ENCODE data around the gene POLE. TPM values are rescaled to one million over a fixed set of nuclear protein-coding genes. Genes with fewer than 3 reads are reported as not detected.
"Not testable (repeated sequence)": the region's sequence is repeated elsewhere in the genome, so short reads cannot be mapped to it uniquely, and the experiment has no call there.

The POLE gene
- polyA plus RNA-seq, 4 donors = 36.7 to 68.0 (median 53.0) TPM

GRCh38 chr12:132719141-132719953 lies 32.2 kb upstream of the POLE start:
- no peak for DNase-seq (ENCODE audit: low read depth in 4 of 4, low spot score in 2 of 4)

DNA sequence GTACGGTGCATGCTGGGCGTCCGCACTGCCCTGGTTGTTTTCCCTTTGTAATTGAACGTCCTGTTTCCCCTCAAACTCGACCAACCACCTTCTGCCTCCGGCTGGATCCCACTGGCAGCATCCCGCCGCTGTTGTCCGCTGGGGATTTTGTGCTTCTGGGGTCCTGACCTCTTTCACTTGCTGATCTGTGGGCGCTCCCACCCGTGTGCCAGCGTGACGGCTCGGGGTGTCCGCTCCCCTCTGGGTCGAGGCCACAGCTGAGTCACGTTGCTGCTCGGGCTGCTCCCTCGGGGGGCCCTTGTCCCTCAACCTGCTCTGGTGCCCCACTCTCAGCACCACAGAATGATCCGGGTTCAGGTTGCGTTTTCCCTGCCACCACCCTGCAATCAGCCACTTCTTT lies 31.5 kb upstream of the POLE start:
- DNase-seq (ENCODE audit: low read depth in 4 of 4, low spot score in 2 of 4) = no peak

GRCh38 chr12:132717531-132718387 lies 30.6 kb upstream of the POLE start:
- no peak for DNase-seq (ENCODE audit: low read depth in 4 of 4, low spot score in 2 of 4)

- DNase-seq (ENCODE audit: low read depth in 4 of 4, low spot score in 2 of 4) = no peak
Observed at GRCh38 chr12:132717011-132717410, 29.9 kb upstream of the POLE start.

DNA sequence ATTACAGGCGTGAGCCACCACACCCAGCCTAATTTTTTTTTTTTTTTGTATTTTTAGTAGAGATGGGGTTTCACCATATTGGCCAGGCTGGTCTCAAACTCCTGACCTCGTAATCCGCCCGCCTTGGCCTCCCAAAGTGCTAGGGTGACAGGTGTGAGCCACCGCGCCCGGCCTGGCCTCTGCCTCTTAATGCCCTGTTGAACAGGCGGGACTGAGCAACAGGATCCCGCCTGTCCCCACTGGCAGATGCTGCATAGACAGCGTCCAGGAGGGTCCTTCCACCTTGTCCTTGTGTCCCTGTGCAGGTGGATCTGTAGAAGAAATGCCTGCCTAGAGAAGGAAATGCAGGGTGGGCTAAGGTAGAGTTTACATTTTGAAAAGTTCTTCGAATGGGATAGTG lies 29.2 kb upstream of the POLE start:
- DNase-seq (ENCODE audit: low read depth in 4 of 4, low spot score in 2 of 4) = no peak

DNA sequence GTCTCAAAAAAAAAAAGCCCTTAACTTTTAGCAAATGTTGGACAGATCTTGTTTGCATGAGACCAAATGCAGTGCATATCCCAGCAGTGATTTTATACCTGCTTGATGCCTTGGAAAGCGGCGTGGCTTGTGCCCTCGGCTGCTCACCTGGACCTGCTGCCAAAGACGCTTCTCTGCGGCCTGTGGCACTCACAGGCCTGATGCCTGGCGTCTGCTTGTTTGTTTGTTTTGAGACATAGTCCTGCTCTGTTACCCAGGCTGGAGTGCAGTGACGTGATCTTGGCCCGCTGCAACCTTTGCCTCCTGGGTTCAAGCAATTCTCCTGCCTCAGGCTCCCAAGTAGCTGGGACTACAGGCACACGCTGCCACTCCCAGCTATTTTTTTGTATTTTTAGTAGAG lies 28.7 kb upstream of the POLE start:
- DNase-seq (ENCODE audit: low read depth in 4 of 4, low spot score in 2 of 4) = no peak

DNA sequence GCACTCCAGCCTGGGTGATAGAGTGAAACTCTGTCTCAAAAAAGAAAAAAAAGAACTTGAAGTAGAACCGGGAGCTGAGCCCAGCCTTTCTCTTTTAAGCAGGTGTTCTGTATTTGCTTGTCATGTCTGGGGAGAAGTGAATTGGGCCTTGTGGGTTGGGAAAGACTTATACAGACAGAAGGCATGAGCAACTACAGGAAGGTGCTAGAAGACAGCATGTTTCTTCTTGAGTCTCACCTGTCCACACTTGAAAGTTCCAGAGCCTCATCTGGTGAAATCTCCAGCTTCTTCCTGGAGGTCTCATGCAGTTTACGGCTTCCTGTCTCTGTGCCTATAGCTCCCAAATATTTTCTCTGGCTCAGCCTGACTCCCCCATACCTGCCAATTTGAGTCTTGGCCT lies 26.0 kb upstream of the POLE start:
- DNase-seq (ENCODE audit: low read depth in 4 of 4, low spot score in 2 of 4) = no peak

- no peak for DNase-seq (ENCODE audit: low read depth in 4 of 4, low spot score in 2 of 4)
Observed at GRCh38 chr12:132711080-132711843, 24.1 kb upstream of the POLE start.

GRCh38 chr12:132710405-132711079 lies 23.4 kb upstream of the POLE start, which contains the start of gene PGAM5:
PGAM5 (plus strand) TSS chr12:132710842; CDS start chr12:132710877, 35 bp downstream.
- peak; percentile 48 to 71 (median 66) for DNase-seq (ENCODE audit: low read depth in 4 of 4, low spot score in 2 of 4)

- DNase-seq (ENCODE audit: low read depth in 4 of 4, low spot score in 2 of 4) = no peak
Observed at GRCh38 chr12:132710043-132710404, 22.9 kb upstream of the POLE start.

DNA sequence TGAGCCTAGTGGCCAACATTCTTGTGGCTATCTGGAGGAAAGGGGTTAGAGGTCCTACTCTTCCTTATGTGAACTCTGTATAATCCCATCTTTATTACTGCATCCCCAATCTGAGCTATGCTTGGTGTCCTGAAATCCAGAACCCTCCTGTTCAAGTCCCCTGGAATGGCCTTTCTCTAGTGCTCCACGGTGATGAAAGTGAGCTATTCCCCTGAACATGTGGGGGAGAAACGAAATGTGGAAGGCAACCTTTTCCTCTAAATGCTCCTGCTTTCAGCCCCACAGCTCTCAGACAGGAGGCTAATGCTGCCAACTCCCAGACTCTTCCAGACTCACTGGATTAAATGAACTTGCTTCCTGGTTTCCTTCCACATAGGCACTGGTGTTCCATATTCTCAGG lies 21.0 kb upstream of the POLE start:
- DNase-seq (ENCODE audit: low read depth in 4 of 4, low spot score in 2 of 4) = no peak

DNA sequence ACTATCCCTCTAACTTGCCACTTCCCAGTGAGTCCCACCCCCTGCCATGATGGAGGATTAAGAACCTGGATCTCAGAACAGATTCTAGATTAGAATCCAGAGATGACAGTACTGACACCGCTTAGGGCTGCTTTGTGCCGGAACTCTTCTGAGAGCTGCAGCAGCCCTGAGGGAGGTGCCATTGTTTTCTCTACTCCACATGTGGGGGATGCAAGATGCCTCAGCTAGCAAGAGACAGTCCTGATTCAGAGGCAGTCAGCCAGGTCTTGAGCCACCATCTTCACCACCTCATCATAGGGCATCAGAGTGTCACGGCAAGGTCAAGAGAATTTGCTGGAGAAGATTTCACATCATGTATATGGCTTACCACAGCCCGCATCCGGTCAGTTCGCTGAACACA lies 20.1 kb upstream of the POLE start:
- DNase-seq (ENCODE audit: low read depth in 4 of 4, low spot score in 2 of 4) = no peak

GRCh38 chr12:132703641-132704040 lies 16.5 kb upstream of the POLE start:
- DNase-seq (ENCODE audit: low read depth in 4 of 4, low spot score in 2 of 4) = no peak

DNA sequence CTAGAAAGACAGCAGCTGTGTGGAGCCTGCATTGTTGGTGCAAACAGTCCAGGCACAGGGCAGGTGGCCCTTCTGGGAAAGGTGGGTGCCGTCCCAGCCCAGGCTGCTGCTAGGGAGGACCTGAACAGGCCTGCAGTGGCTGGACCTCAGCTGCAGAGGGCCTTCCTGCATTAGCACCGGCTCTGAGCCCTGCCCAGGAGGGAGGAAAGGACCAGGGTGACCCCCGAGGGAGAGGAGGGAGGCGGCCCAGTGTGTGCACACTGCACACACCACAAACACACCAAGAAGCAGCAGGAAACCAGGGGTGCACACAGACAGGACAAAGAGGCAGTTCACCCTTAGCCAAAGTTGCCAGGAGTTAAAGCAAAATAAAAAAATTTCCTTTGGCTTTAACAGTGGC lies 15.5 kb upstream of the POLE start:
- no peak for DNase-seq (ENCODE audit: low read depth in 4 of 4, low spot score in 2 of 4)

GRCh38 chr12:132700212-132700822 lies 13.2 kb upstream of the POLE start:
- no peak for DNase-seq (ENCODE audit: low read depth in 4 of 4, low spot score in 2 of 4)

GRCh38 chr12:132698341-132698740 lies 11.2 kb upstream of the POLE start:
- DNase-seq (ENCODE audit: low read depth in 4 of 4, low spot score in 2 of 4) = no peak

- no peak for DNase-seq (ENCODE audit: low read depth in 4 of 4, low spot score in 2 of 4)
Observed at GRCh38 chr12:132695431-132695830, 8.3 kb upstream of the POLE start.

DNA sequence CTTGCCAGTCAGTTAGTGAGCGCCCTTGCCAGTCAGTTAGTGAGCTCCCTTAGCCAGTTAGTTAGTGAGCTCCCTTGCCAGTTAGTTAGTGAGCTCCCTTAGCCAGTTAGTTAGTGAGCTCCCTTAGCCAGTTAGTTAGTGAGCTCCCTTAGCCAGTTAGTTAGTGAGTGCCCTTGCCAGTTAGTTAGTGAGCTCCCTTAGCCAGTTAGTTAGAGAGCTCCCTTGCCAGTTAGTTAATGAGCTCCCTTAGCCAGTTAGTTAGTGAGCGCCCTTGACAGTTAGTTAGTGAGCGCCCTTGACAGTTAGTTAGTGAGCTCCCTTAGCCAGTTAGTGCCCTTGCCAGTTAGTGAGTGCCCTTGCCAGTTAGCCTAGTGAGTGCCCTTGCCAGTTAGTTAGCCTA lies 7.7 kb upstream of the POLE start:
- not testable (repeated sequence) for DNase-seq (ENCODE audit: low read depth in 4 of 4, low spot score in 2 of 4)

GRCh38 chr12:132692030-132692429 lies 4.9 kb upstream of the POLE start:
- not testable (repeated sequence) for DNase-seq (ENCODE audit: low read depth in 4 of 4, low spot score in 2 of 4)

DNA sequence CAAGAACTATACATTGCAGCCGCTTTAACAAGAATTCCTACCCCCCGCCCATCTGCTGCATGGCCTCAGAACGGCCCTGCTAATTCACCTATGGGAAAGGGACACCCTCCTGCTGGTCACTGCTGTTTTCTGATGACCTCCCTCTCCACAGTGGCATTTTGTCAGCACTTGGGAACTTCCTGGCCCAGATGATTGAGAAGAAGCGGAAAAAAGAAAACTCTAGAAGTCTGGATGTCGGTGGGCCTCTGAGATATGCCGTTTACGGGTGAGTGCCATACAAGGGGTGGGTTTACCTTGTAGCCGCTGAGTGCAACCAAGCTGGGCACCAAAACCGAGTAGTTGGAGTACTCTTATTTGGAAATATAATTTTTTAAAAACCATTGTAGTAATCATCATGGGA lies 3.0 kb upstream of the POLE start:
- no peak for DNase-seq (ENCODE audit: low read depth in 4 of 4, low spot score in 2 of 4)

Measured in left renal cortex interstitium (tissue), 4 donors.